SK-N-SH treated with all-trans-retinoic acid at 6 μM for 48 hours (cell line): ENCODE data around the gene PDGFD.

Experiments
- ATAC-seq: fragments of 200-7000 bp; cut with Tn5 transposase; 3 replicates; pipeline ENCODE4 v1.9.1; 2020; ENCODE audit warnings: mild to moderate bottlenecking, moderate library complexity
- ARNTL ChIP-seq: fragments of 450-650 bp; formaldehyde crosslinking; IDR thresholded peaks from 2 replicates; pipeline ENCODE4 v1.5.0; 2020; ENCODE audit warnings: low read depth, mild to moderate bottlenecking, moderate library complexity, borderline replicate concordance
- BACH2 ChIP-seq: fragments of 250-450 bp; sonication (Bioruptor Pico); IDR thresholded peaks from 2 replicates; pipeline ENCODE4 v1.9.0; 2021; ENCODE audit warnings: mild to moderate bottlenecking, borderline replicate concordance
- CREB5 ChIP-seq: fragments of 250-450 bp; sonication (Bioruptor Pico); IDR thresholded peaks from 2 replicates; pipeline ENCODE4 v1.5.1; 2020; ENCODE audit warnings: low read depth, mild to moderate bottlenecking, moderate library complexity
- CSRNP3 ChIP-seq: fragments of 250-450 bp; sonication (Bioruptor Pico); IDR thresholded peaks from 2 replicates; pipeline ENCODE4 v1.5.1; 2021; ENCODE audit warnings: mild to moderate bottlenecking, moderate library complexity
- ESRRG ChIP-seq: fragments of 250-450 bp; sonication (Bioruptor Pico); IDR thresholded peaks from 2 replicates; pipeline ENCODE4 v1.6.1; 2021; ENCODE audit warnings: mild to moderate bottlenecking
- ISL1 ChIP-seq: fragments of 250-450 bp; sonication (Bioruptor Pico); IDR thresholded peaks from 2 replicates; pipeline ENCODE4 v2.1.2; 2022; ENCODE audit warnings: mild to moderate bottlenecking, moderate library complexity
- POU6F1 ChIP-seq: fragments of 250-450 bp; sonication (Bioruptor Pico); IDR thresholded peaks from 2 replicates; pipeline ENCODE4 v1.8.0; 2021; ENCODE audit warnings: low read depth, mild to moderate bottlenecking, moderate library complexity, borderline replicate concordance
- PPARA ChIP-seq: fragments of 250-450 bp; sonication (Bioruptor Pico); IDR thresholded peaks from 2 replicates; pipeline ENCODE4 v1.5.0; 2020; ENCODE audit warnings: mild to moderate bottlenecking, borderline replicate concordance
- RARB ChIP-seq: fragments of 250-450 bp; sonication (Bioruptor Pico); IDR thresholded peaks from 2 replicates; pipeline ENCODE4 v1.8.0; 2021; ENCODE audit warnings: mild to moderate bottlenecking, moderate library complexity
- TCF4 ChIP-seq: fragments of 250-450 bp; sonication (Bioruptor Pico); IDR thresholded peaks from 2 replicates; pipeline ENCODE4 v1.8.0; 2021; ENCODE audit warnings: mild to moderate bottlenecking, moderate library complexity, borderline replicate concordance
- TOX ChIP-seq: fragments of 250-450 bp; sonication (Bioruptor Pico); IDR thresholded peaks from 2 replicates; pipeline ENCODE4 v1.8.0; 2021; ENCODE audit warnings: mild to moderate bottlenecking, moderate library complexity, borderline replicate concordance
- TSHZ2 ChIP-seq: fragments of 250-450 bp; sonication (Bioruptor Pico); IDR thresholded peaks from 2 replicates; pipeline ENCODE4 v1.5.0; 2020; ENCODE audit warnings: mild to moderate bottlenecking, moderate library complexity
- ZFP30 ChIP-seq: fragments of 450-650 bp; formaldehyde crosslinking; IDR thresholded peaks from 2 replicates; pipeline ENCODE4 v1.5.0; 2022; ENCODE audit warnings: mild to moderate bottlenecking, moderate library complexity
- ZNF565 ChIP-seq: fragments of 450-650 bp; formaldehyde crosslinking; conservative IDR thresholded peaks from 2 replicates; pipeline ENCODE4 v1.5.0; 2020; ENCODE audit warnings: low read depth, mild to moderate bottlenecking, moderate library complexity
- ZNF70 ChIP-seq: fragments of 450-650 bp; formaldehyde crosslinking; IDR thresholded peaks from 2 replicates; pipeline ENCODE4 v1.5.0; 2020; ENCODE audit warnings: mild to moderate bottlenecking, moderate library complexity
- ZNF8 ChIP-seq: fragments of 450-650 bp; formaldehyde crosslinking; IDR thresholded peaks from 2 replicates; pipeline ENCODE4 v1.5.0; 2020; ENCODE audit warnings: mild to moderate bottlenecking, moderate library complexity

PDGFD gene

GRCh38 chr11:104067534-104067933 is 96.4 kb downstream of the PDGFD start:
- TF ChIP-seq TOX (CRISPR knock-in tag) (no peak), TSHZ2 (CRISPR knock-in tag) (peak; percentile 47; the same call in 1 of the 2 replicates), ISL1 (CRISPR knock-in tag) (peak; percentile 44), ESRRG (CRISPR knock-in tag) (no peak), RARB (no peak), TCF4 (CRISPR knock-in tag) (peak; percentile 71)
- TF ChIP-seq, all 23 proteins: peak for 3
- no peak for ATAC-seq

- no peak for ATAC-seq
- TF ChIP-seq ZNF8 (CRISPR knock-in tag) (no peak), ZNF565 (CRISPR knock-in tag) (no peak), CSRNP3 (CRISPR knock-in tag) (no peak), ARNTL (CRISPR knock-in tag) (no peak), RARB (no peak), CREB5 (CRISPR knock-in tag) (no peak), POU6F1 (CRISPR knock-in tag) (no peak), ZFP30 (no peak)
- TF ChIP-seq, all 23 proteins: peak for 0
Observed at GRCh38 chr11:104064034-104064630, 99.8 kb downstream of the PDGFD start.

- no peak for TF ChIP-seq TOX (CRISPR knock-in tag)
- peak; percentile 90 for TF ChIP-seq ISL1 (CRISPR knock-in tag)
- no peak for TF ChIP-seq BACH2
- TF ChIP-seq PPARA (CRISPR knock-in tag): no peak
- TF ChIP-seq CREB5 (CRISPR knock-in tag): no peak
- TF ChIP-seq ZNF70: no peak
- TF ChIP-seq CSRNP3 (CRISPR knock-in tag): no peak
- TF ChIP-seq ZNF8 (CRISPR knock-in tag): no peak
- 0 out of 2 replicates have a peak, but pooled peaks have one; percentile 39 for TF ChIP-seq TCF4 (CRISPR knock-in tag)
- no peak for ATAC-seq
Observed at GRCh38 chr11:104061853-104062521, 102.0 kb downstream of the PDGFD start.
